ENCODE measurements around the gene ZNF292.

DNA sequence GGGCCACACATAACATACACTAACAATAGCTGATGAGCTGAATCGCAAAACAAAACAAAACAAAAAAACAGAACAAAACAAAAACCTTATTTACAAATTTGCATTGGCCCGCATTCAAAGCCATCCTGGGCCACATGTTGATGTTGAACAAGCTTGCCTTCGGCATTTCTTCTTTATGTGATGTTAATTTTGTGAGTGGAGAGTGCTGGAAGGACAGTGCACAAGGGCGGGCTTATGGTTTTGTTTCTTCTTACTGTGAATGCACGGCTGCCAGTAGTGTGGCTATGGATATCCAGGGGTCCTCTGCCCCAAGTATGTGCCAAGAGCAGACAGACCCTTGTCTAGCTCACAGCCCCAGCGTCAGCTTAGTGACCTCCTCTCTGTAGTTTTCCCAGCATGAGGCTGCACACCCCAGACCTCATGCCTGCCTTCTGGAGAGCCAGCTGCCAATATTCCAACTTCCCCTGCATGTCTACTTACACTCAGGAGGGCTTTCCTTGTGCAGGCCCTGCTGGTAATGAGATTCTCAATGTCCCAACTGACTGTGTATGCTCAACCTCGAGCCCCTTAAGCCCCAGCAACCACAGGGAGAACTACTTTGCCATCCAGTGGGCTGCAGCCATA is 24.9 kb downstream of the ZNF292 start:
- TF ChIP-seq, protein P1, sequence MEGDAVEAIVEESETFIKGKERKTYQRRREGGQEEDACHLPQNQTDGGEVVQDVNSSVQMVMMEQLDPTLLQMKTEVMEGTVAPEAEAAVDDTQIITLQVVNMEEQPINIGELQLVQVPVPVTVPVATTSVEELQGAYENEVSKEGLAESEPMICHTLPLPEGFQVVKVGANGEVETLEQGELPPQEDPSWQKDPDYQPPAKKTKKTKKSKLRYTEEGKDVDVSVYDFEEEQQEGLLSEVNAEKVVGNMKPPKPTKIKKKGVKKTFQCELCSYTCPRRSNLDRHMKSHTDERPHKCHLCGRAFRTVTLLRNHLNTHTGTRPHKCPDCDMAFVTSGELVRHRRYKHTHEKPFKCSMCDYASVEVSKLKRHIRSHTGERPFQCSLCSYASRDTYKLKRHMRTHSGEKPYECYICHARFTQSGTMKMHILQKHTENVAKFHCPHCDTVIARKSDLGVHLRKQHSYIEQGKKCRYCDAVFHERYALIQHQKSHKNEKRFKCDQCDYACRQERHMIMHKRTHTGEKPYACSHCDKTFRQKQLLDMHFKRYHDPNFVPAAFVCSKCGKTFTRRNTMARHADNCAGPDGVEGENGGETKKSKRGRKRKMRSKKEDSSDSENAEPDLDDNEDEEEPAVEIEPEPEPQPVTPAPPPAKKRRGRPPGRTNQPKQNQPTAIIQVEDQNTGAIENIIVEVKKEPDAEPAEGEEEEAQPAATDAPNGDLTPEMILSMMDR (IDR thresholded peaks at IDR 0.05), result no peak
- TF ChIP-seq POLR2A (IDR thresholded peaks at IDR 0.05), result no peak
- TF ChIP-seq EP300 (IDR thresholded peaks at IDR 0.05), result no peak

All from tibial nerve (tissue), 4 donors.